ENCODE measurements around the gene ITPR2.

DNA sequence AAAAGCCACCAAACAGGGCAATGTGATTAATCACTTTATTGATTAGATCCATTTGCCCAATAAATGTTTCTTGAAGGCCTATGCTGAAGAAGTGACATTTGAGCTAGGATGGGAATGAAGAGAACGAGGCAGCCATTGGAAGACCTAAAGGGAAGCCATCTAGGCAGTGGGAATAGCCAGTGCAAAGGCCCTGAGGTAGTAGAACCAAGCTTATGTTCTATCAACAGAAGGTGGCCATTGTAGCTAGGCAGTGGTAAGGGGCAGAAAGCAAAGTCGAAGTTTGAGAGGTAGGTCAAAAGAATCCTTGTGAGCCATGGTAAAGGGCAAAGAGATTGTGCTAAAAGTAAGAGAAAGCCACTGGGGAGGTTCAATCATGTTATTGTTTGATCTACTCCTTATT is 173.1 kb downstream of the ITPR2 start:
- TF ChIP-seq, protein P1, sequence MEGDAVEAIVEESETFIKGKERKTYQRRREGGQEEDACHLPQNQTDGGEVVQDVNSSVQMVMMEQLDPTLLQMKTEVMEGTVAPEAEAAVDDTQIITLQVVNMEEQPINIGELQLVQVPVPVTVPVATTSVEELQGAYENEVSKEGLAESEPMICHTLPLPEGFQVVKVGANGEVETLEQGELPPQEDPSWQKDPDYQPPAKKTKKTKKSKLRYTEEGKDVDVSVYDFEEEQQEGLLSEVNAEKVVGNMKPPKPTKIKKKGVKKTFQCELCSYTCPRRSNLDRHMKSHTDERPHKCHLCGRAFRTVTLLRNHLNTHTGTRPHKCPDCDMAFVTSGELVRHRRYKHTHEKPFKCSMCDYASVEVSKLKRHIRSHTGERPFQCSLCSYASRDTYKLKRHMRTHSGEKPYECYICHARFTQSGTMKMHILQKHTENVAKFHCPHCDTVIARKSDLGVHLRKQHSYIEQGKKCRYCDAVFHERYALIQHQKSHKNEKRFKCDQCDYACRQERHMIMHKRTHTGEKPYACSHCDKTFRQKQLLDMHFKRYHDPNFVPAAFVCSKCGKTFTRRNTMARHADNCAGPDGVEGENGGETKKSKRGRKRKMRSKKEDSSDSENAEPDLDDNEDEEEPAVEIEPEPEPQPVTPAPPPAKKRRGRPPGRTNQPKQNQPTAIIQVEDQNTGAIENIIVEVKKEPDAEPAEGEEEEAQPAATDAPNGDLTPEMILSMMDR (IDR thresholded peaks at IDR 0.05), result no peak
- TF ChIP-seq POLR2A (IDR thresholded peaks at IDR 0.05), result no peak
